GM12878 (cell line): ENCODE data around the gene FBN3. TPM values are rescaled to one million over a fixed set of nuclear protein-coding genes. Genes with fewer than 3 reads are reported as not detected.
A peak's percentile ranks its signal among the peaks of the same experiment; 100 is the strongest.

Experiments used
- ATAC-seq: fragments of 200-7000 bp; cut with Tn5 transposase; 3 replicates; pipeline ENCODE4 v1.9.1; 2020; ENCODE audit warnings: mild to moderate bottlenecking, moderate library complexity
- BruUV-seq: library from RNA; stranded (reverse); fragments of 400-500 nt; replicated peaks from 2 replicates; lab custom pipeline; 2021; lab: Mats Ljungman, UMichigan
- CTCF ChIA-PET: fragments of 300-600 bp; sonication (Branson Sonifier 250); formaldehyde crosslinking; extraction: SDS; loops from one replicate; lab custom pipeline; 2021; ENCODE audit warnings: inconsistent platforms; lab: Yijun Ruan, JAX
- POLR2A ChIA-PET: fragments of 350-600 bp; formaldehyde crosslinking; extraction: SDS; loops from one replicate; lab custom pipeline; 2021; ENCODE audit warnings: inconsistent platforms; lab: Charles Lee
- RAD21 ChIA-PET: fragments of 300-600 bp; sonication (Branson Sonifier 250); formaldehyde crosslinking; loops from one replicate; lab custom pipeline; 2023; ENCODE audit warnings: antibody characterized with exemption; ENCODE audit not compliant: unreplicated experiment; lab: Charles Lee
- SMC1A ChIA-PET: fragments of 300-600 bp; sonication (Branson Sonifier 250); formaldehyde crosslinking; loops from one replicate; lab custom pipeline; 2023; ENCODE audit not compliant: unreplicated experiment, uncharacterized antibody; lab: Charles Lee
- DNase-seq: peaks from one replicate; pipeline ENCODE4 v3.0.0-alpha.2; 2011; ENCODE audit warnings: low read depth, low spot score
- FAIRE-seq: peaks from 3 replicates; lab custom pipeline; 2011; peaks lifted over from hg19 to GRCh38; lab: Jason Lieb, UNC
- H2AFZ ChIP-seq: 2 replicates; pipeline ENCODE4 v1.6.0; 2011; ENCODE audit warnings: low read depth, low read length, control low read depth; ENCODE audit not compliant: control insufficient read depth
- H3K27ac ChIP-seq: 2 replicates; pipeline ENCODE4 v1.5.1; 2011; ENCODE audit warnings: control low read depth; ENCODE audit not compliant: control insufficient read depth, insufficient read depth
- H3K27me3 ChIP-seq, 2 experiments: replicated peaks in 1 of 2; 2 replicates each; pipeline versions ENCODE4 v1.6.0 to v1.6.1; 2011; ENCODE audit warnings: low read length in 1 of 2; ENCODE audit not compliant: control insufficient read depth in 2 of 2, insufficient read depth in 2 of 2
- H3K36me3 ChIP-seq, 2 experiments: 2 replicates each; pipeline ENCODE4 v1.5.1; 2011; ENCODE audit warnings: low read length in 1 of 2; ENCODE audit not compliant: control insufficient read depth in 2 of 2, insufficient read depth in 2 of 2
- H3K4me1 ChIP-seq: 2 replicates; pipeline ENCODE4 v1.6.1; 2011; ENCODE audit warnings: mild to moderate bottlenecking, low read length, moderate library complexity, mixed read lengths; ENCODE audit not compliant: control insufficient read depth, insufficient read depth
- H3K4me2 ChIP-seq: 2 replicates; pipeline ENCODE4 v1.6.0; 2011; ENCODE audit warnings: control low read depth; ENCODE audit not compliant: control insufficient read depth, insufficient read depth
- H3K4me3 ChIP-seq: fragments of 200-600 bp; sonication (generic); 2 replicates; pipeline ENCODE4 v1.5.1; 2016
- H3K79me2 ChIP-seq: 2 replicates; pipeline ENCODE4 v1.6.0; 2011; ENCODE audit warnings: low read length; ENCODE audit not compliant: control insufficient read depth, insufficient read depth
- H3K9ac ChIP-seq: 2 replicates; pipeline ENCODE4 v1.8.0; 2011; ENCODE audit warnings: low read length, control low read depth, mixed read lengths; ENCODE audit not compliant: control insufficient read depth, insufficient read depth
- H3K9me3 ChIP-seq: replicated peaks from 3 replicates; pipeline ENCODE4 v1.5.1; 2011; ENCODE audit warnings: mild to moderate bottlenecking, low read length; ENCODE audit not compliant: control insufficient read depth, insufficient read depth
- H4K20me1 ChIP-seq: 2 replicates; pipeline ENCODE4 v1.6.0; 2011; ENCODE audit not compliant: control insufficient read depth, insufficient read depth
- CTCF ChIP-seq, 3 experiments: IDR thresholded peaks in 2 of 3; conservative IDR thresholded peaks in 1 of 3; 2 replicates each; pipeline ENCODE4 v1.5.1; 2011; ENCODE audit warnings: low read depth in 3 of 3, low read length in 3 of 3, mild to moderate bottlenecking in 3 of 3, control low read depth in 2 of 3, moderate library complexity in 2 of 3, inconsistent platforms in 1 of 3, mixed read lengths in 1 of 3; ENCODE audit not compliant: control insufficient read depth in 2 of 3, insufficient read depth in 1 of 3; ENCODE audit errors: extremely low read depth in 1 of 3
- MYB ChIP-seq: fragments of 150-350 bp; IDR thresholded peaks from 2 replicates; pipeline ENCODE4 v1.6.1; 2014; ENCODE audit warnings: mild to moderate bottlenecking, low read depth, low read length, borderline replicate concordance
- NBN ChIP-seq: fragments of 450-650 bp; IDR thresholded peaks from 2 replicates; pipeline ENCODE4 v1.6.1; 2016
- NFYB ChIP-seq: IDR thresholded peaks from 2 replicates; pipeline ENCODE4 v1.6.1; 2011; ENCODE audit warnings: low read depth, mild to moderate bottlenecking, low read length, improper control_type of control experiment, moderate library complexity; ENCODE audit not compliant: insufficient read depth
- whole genome bisulfite sequencing: methylation state at CpG from one replicate; pipeline ENCODE4 v1.1.6; 2016; ENCODE audit warnings: low lambda C conversion rate; ENCODE audit not compliant: insufficient replicate concordance, insufficient coverage; ENCODE audit errors: missing lambda C conversion rate; 5-methylcytosine and 5-hydroxymethylcytosine counted together
- in situ Hi-C: fragments of 300-500 bp; cut with MboI; formaldehyde crosslinking; loops from 9 replicates; pipeline ENCODE4 v1.14.3; 2018; ENCODE audit warnings: mixed read lengths
- intact Hi-C: fragments of 100-400 bp; cut with micrococcal nuclease; formaldehyde crosslinking; loops from one replicate; pipeline ENCODE4 v1.14.2; 2022; ENCODE audit not compliant: unreplicated experiment
- polyA plus RNA-seq, 11 experiments: library from polyadenylated mRNA; depleted of rRNA in 4 of 11; unstranded in 6 of 11; stranded (reverse) in 5 of 11; fragments of >200 nt; fragmentation: Nextera tagmentation in 4 of 11; fragmentation: Illumina TruSeq in 1 of 11; extraction: Ambion mirVana in 4 of 11; extraction: Trizol in 1 of 11; gene quantifications; 1 replicate in 1 of 11; 2 replicates in 10 of 11; pipeline versions ENCODE4 v1.2.1 to v1.2.3, GENCODE V29; 2011 to 2016; ENCODE audit warnings: inconsistent platforms in 2 of 11, missing spikeins in 2 of 11, low read depth in 1 of 11
- total RNA-seq, 4 experiments: library from RNA; depleted of rRNA in 3 of 4; stranded (reverse); fragments of >200 nt in 3 of 4; fragmentation: Illumina TruSeq in 1 of 4; extraction: Trizol in 1 of 4; gene quantifications; 2 replicates each; pipeline versions ENCODE4 v1.2.1 to v1.2.3, GENCODE V29; 2013 to 2021

Gene FBN3
- total and polyA plus RNA-seq, 10 of the 15 experiments (the other 5 are each of a cell fraction or from before 2014, with no cell fraction given), result 0.05 TPM; not detected in 9

- POLR2A ChIA-PET, result no interaction called here
- Histone ChIP-seq H3K27me3 (no peaks in the 10 kb centered on the region), H3K9ac (no peak overlapping the region), H3K4me3 (no peak overlapping the region), H3K9me3 (peaks cover 7% of the 10 kb centered on the region; the same call in 2 of the 3 replicates), H3K4me1 (no peaks in the 10 kb centered on the region), H2AFZ (no peak overlapping the region), H3K27ac (no peak overlapping the region), H4K20me1 (no peaks in the 10 kb centered on the region), H3K4me2 (no peak overlapping the region), H3K79me2 (no peaks in the 10 kb centered on the region), H3K36me3 (no peaks in the 10 kb centered on the region)
- DNase-seq (no peak), FAIRE-seq (no peak), ATAC-seq (no peak)
- 46% methylated on average over 15 of the region's 15 CpGs for whole genome bisulfite sequencing
- intact Hi-C loops, result no loop called here
- TF ChIP-seq CTCF (IDR thresholded peaks at IDR 0.05 in 2 of 3, conservative IDR thresholded peaks at IDR 0.05 in 1 of 3; ENCODE audit: control insufficient read depth in 2 of 3, extremely low read depth in 1 of 3, insufficient read depth in 1 of 3, low read depth in 3 of 3, low read length in 3 of 3) (0 out of 6 replicates have a peak, but pooled peaks of 1 of the 3 experiments have one; percentile 2), MYB (no peak), NFYB (no peak), NBN (no peak)
- BruUV-seq, result no TSS peak
- in situ Hi-C loops, result no loop called here
- CTCF ChIA-PET, result no interaction called here
- SMC1A ChIA-PET, result no interaction called here
- RAD21 ChIA-PET, result no interaction called here
Measured at GRCh38 chr19:8071912-8072311, 77.5 kb downstream of the FBN3 start.
